Ishikawa (cell line): ENCODE measurements around the gene GRIK5.

Experiments used
- EGR1 ChIP-seq: IDR thresholded peaks from 2 replicates; pipeline ENCODE4 v1.6.1; 2012
- EP300 ChIP-seq: IDR thresholded peaks from 2 replicates; pipeline ENCODE4 v1.6.1; 2012; ENCODE audit warnings: borderline replicate concordance
- REST ChIP-seq: IDR thresholded peaks from 2 replicates; pipeline ENCODE4 v1.6.1; 2012; ENCODE audit warnings: low read depth, mild to moderate bottlenecking
- USF1 ChIP-seq: IDR thresholded peaks from 2 replicates; pipeline ENCODE4 v1.6.1; 2012
- YY1 ChIP-seq: IDR thresholded peaks from 2 replicates; pipeline ENCODE4 v1.6.1; 2012; ENCODE audit warnings: low read depth

GRCh38 chr19:41965106-41965505, 104.9 kb downstream of the GRIK5 start:
- TF ChIP-seq EP300 (no peak), USF1 (no peak), EGR1 (no peak), YY1 (no peak), REST (no peak)
